B cell (primary cell): Measurements from ENCODE around the gene IFNA10. TPM values are rescaled to one million over a fixed set of nuclear protein-coding genes. Genes with fewer than 3 reads are reported as not detected.
"Not testable (repeated sequence)": the region's sequence is repeated elsewhere in the genome, so short reads cannot be mapped to it uniquely, and the experiment has no call there.

Experiments
- ATAC-seq: fragments of 200-7000 bp; cut with Tn5 transposase; one replicate; pipeline ENCODE4 v1.10.0; 2021; ENCODE audit warnings: low read depth, mild to moderate bottlenecking, moderate number of reproducible peaks, moderate library complexity
- CTCF ChIA-PET: fragments of 350-600 bp; sonication (Branson Sonifier 250); formaldehyde crosslinking; loops from one replicate; lab custom pipeline; 2021; ENCODE audit warnings: antibody characterized with exemption, inconsistent platforms; lab: Charles Lee
- POLR2A ChIA-PET: fragments of 350-600 bp; sonication (Branson Sonifier 250); formaldehyde crosslinking; loops from one replicate; lab custom pipeline; 2021; ENCODE audit warnings: antibody characterized with exemption; lab: Charles Lee
- DNase-seq: peaks from one replicate; pipeline ENCODE4 v3.0.0; 2013
- H2AFZ ChIP-seq: 2 replicates; pipeline ENCODE4 v1.6.1; 2012; ENCODE audit warnings: mild to moderate bottlenecking, low read depth, low read length; ENCODE audit not compliant: insufficient read depth, poor library complexity, severe bottlenecking
- H3K27ac ChIP-seq, 2 donors: 1 replicate in 1 of 2; 2 replicates in 1 of 2; pipeline ENCODE4 v1.5.1; 2012 to 2013; ENCODE audit warnings: low read length in 2 of 2, mild to moderate bottlenecking in 2 of 2, moderate library complexity in 1 of 2
- H3K27me3 ChIP-seq, 4 experiments: fragments of 200-600 bp in 1 of 4; sonication (generic) in 1 of 4; replicated peaks in 1 of 4; 1 replicate in 2 of 4; 2 replicates in 2 of 4; pipeline versions ENCODE4 v1.6.1 to v1.7.0; 2013 to 2016; ENCODE audit warnings: low read length in 3 of 4, mild to moderate bottlenecking in 2 of 4, mixed read lengths in 1 of 4, moderate library complexity in 1 of 4; ENCODE audit not compliant: insufficient read depth in 4 of 4, control insufficient read depth in 3 of 4; ENCODE audit errors: control extremely low read depth in 1 of 4
- H3K36me3 ChIP-seq, 2 experiments: replicated peaks in 1 of 2; 1 replicate in 1 of 2; 2 replicates in 1 of 2; pipeline versions ENCODE4 v1.6.1 to v1.7.1; 2013; ENCODE audit warnings: low read length in 1 of 2; ENCODE audit not compliant: insufficient read depth in 2 of 2, control insufficient read depth in 1 of 2; ENCODE audit errors: control extremely low read depth in 1 of 2, extremely low read depth in 1 of 2
- H3K4me1 ChIP-seq, 2 donors: fragments of 200-600 bp in 1 of 2; sonication (generic) in 1 of 2; 1 replicate in 1 of 2; 2 replicates in 1 of 2; pipeline versions ENCODE4 v1.5.1 to v1.6.1; 2013 to 2017; ENCODE audit warnings: low read length in 2 of 2; ENCODE audit not compliant: control insufficient read depth in 2 of 2, insufficient read depth in 2 of 2
- H3K4me2 ChIP-seq: replicated peaks from 2 replicates; pipeline ENCODE3; 2012; ENCODE audit warnings: mild to moderate bottlenecking, low read depth, low read length; ENCODE audit not compliant: poor library complexity, severe bottlenecking
- H3K4me3 ChIP-seq, 5 experiments: fragments of 200-600 bp in 1 of 5; sonication (generic) in 1 of 5; 1 replicate in 3 of 5; 2 replicates in 2 of 5; pipeline versions ENCODE4 v1.5.1 to v1.7.0; 2011 to 2016; ENCODE audit warnings: low read length in 4 of 5, mild to moderate bottlenecking in 4 of 5, low read depth in 2 of 5, control low read depth in 1 of 5, moderate library complexity in 1 of 5; ENCODE audit not compliant: insufficient read depth in 1 of 5; ENCODE audit errors: control extremely low read depth in 1 of 5, extremely low read depth in 1 of 5
- H3K79me2 ChIP-seq: fragments of 200-600 bp; sonication (generic); one replicate; pipeline ENCODE4 v1.6.0; 2016; ENCODE audit warnings: low read length; ENCODE audit not compliant: control insufficient read depth, insufficient read depth
- H3K9ac ChIP-seq: fragments of 200-600 bp; sonication (generic); 2 replicates; pipeline ENCODE4 v1.6.1; 2017; ENCODE audit warnings: mild to moderate bottlenecking, low read length, moderate library complexity
- H3K9me3 ChIP-seq, 3 donors: one replicate each; pipeline versions ENCODE4 v1.6.1 to v1.7.1; 2013; ENCODE audit warnings: low read length in 2 of 3; ENCODE audit not compliant: control insufficient read depth in 2 of 3, insufficient read depth in 1 of 3; ENCODE audit errors: control extremely low read depth in 1 of 3
- H4K20me1 ChIP-seq: 2 replicates; pipeline ENCODE4 v1.6.0; 2012; ENCODE audit warnings: mild to moderate bottlenecking, low read length; ENCODE audit not compliant: insufficient read depth, control insufficient read depth, poor library complexity, severe bottlenecking
- H3K27ac Mint-ChIP-seq: one replicate; pipeline ENCODE4 v1.8.0; 2021; ENCODE audit warnings: mixed read lengths
- H3K27me3 Mint-ChIP-seq: one replicate; pipeline ENCODE4 v1.8.0; 2021; ENCODE audit warnings: mixed read lengths
- H3K4me1 Mint-ChIP-seq: one replicate; pipeline ENCODE4 v1.8.0; 2021; ENCODE audit warnings: mixed read lengths
- H3K4me3 Mint-ChIP-seq: one replicate; pipeline ENCODE4 v1.8.0; 2021; ENCODE audit warnings: mixed read lengths
- H3K9me3 Mint-ChIP-seq: one replicate; pipeline ENCODE4 v1.8.0; 2022; ENCODE audit warnings: mixed read lengths; ENCODE audit not compliant: insufficient read depth
- EZH2 ChIP-seq: IDR thresholded peaks from 2 replicates; pipeline ENCODE4 v1.6.1; 2012; ENCODE audit warnings: borderline replicate concordance, low read depth, mild to moderate bottlenecking, moderate library complexity, low read length; ENCODE audit not compliant: insufficient read depth, poor library complexity, severe bottlenecking
- WGBS: methylation state at CpG from one replicate; pipeline ENCODE4 v1.1.5; 2013; ENCODE audit warnings: missing lambda C conversion rate; ENCODE audit not compliant: insufficient coverage; 5-methylcytosine and 5-hydroxymethylcytosine counted together
- intact Hi-C: fragments of 100-400 bp; cut with micrococcal nuclease; formaldehyde crosslinking; loops from one replicate; pipeline ENCODE4 v1.10.0; 2022
- polyA minus RNA-seq: library from RNA; depleted of rRNA, polyadenylated mRNA; stranded (reverse); fragments of >200 nt; gene quantifications from 2 replicates; pipeline ENCODE4 v1.2.3, GENCODE V29; 2012
- polyA plus RNA-seq: library from polyadenylated mRNA; depleted of rRNA; stranded (reverse); fragments of >200 nt; gene quantifications from 2 replicates; pipeline ENCODE4 v1.2.3, GENCODE V29; 2012
- total RNA-seq, 2 donors: library from RNA; stranded (reverse); fragments of 120-200 nt in 1 of 2; gene quantifications; 1 replicate in 1 of 2; 2 replicates in 1 of 2; pipeline versions ENCODE4 v1.2.3 to v1.2.4, GENCODE V29; 2013 to 2022
- TF ChIP-seq, protein P1 (sequence below): fragments of 200-600 bp; IDR thresholded peaks from one replicate; pipeline ENCODE4 v1.8.0; 2022; ENCODE audit warnings: antibody characterized with exemption, mild to moderate bottlenecking

IFNA10 gene
- total RNA-seq (not detected in 2 replicates), polyA plus RNA-seq (not detected in 2 replicates), polyA minus RNA-seq (not detected in 2 replicates)
- total RNA-seq (2013) = not detected

GRCh38 chr9:21207043-21207442 is at the start of gene IFNA10:
TSS of gene IFNA10 (minus strand) at chr9:21207143. CDS start at chr9:21207097, 46 bp downstream.
- ATAC-seq, H3K27ac ChIP-seq, H3K4me1 ChIP-seq, H3K4me3 Mint-ChIP-seq, POLR2A ChIA-PET, H3K4me3 ChIP-seq, H3K9ac ChIP-seq, H3K4me2 ChIP-seq, H3K9me3 ChIP-seq, H3K27me3 ChIP-seq, H4K20me1 ChIP-seq, intact Hi-C loops, H3K27ac Mint-ChIP-seq, CTCF ChIA-PET, H3K79me2 ChIP-seq, H3K9me3 Mint-ChIP-seq, H3K4me1 Mint-ChIP-seq, DNase-seq, H3K36me3 ChIP-seq, H2AFZ ChIP-seq: not testable (repeated sequence)
- peaks cover 17% of the 10 kb centered on the region for H3K27me3 Mint-ChIP-seq
- WGBS = no CpG with 5 or more reads among the region's 3 CpGs

DNA sequence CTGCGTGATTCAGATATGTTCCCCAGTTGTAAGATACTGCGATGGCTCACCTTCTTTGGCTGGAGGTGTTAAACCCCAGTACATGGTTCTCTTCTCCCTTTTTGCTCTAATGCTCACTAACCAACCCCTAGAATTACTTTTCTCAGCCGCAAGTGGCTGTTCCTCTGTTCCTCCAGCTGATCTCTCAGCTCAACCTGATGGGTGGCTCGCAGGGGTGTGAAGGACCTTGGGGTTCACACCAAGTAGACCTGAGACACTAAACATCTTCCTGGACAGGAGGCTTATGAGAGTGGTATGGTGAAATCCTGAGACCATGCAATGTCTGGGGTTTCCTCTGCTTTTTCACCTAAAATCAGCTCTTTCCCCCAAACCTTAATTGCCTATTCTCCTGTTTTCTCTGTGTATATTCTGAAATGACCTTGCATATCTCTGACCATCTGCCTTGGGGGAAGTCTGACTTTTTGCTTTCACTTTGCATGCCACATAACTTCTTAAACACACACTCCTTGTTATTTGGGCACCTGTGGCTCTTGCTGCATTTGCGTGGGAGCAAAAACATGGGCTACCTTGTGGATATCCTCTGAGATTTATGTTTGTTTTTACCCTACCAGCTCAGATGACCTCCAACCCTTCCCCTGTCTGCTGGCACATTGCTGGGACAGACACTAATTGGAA is 48.7 kb upstream of the IFNA10 start:
- TF ChIP-seq, protein P1, sequence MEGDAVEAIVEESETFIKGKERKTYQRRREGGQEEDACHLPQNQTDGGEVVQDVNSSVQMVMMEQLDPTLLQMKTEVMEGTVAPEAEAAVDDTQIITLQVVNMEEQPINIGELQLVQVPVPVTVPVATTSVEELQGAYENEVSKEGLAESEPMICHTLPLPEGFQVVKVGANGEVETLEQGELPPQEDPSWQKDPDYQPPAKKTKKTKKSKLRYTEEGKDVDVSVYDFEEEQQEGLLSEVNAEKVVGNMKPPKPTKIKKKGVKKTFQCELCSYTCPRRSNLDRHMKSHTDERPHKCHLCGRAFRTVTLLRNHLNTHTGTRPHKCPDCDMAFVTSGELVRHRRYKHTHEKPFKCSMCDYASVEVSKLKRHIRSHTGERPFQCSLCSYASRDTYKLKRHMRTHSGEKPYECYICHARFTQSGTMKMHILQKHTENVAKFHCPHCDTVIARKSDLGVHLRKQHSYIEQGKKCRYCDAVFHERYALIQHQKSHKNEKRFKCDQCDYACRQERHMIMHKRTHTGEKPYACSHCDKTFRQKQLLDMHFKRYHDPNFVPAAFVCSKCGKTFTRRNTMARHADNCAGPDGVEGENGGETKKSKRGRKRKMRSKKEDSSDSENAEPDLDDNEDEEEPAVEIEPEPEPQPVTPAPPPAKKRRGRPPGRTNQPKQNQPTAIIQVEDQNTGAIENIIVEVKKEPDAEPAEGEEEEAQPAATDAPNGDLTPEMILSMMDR = no peak
- TF ChIP-seq EZH2 = no peak
- Histone ChIP-seq H3K4me3 (no peak overlapping the region), H2AFZ (no peak overlapping the region), H3K9ac (no peak overlapping the region), H4K20me1 (no peaks in the 10 kb centered on the region), H3K27ac (no peak overlapping the region), H3K9me3 (no peaks in the 10 kb centered on the region), H3K36me3 (no peaks in the 10 kb centered on the region), H3K27me3 (no peaks in the 10 kb centered on the region), H3K4me2 (no peak overlapping the region), H3K79me2 (no peaks in the 10 kb centered on the region), H3K4me1 (peaks cover 2 to 3% of the 10 kb centered on the region in 2 donors)
- ATAC-seq (no peak), DNase-seq (no peak)
- Mint-ChIP-seq H3K4me1 (peaks cover 5% of the 10 kb centered on the region), H3K27ac (no peak overlapping the region), H3K9me3 (no peaks in the 10 kb centered on the region), H3K4me3 (no peak overlapping the region), H3K27me3 (peaks cover 36% of the 10 kb centered on the region)
- intact Hi-C loops = no loop called here
- WGBS = 95% methylated on average over 3 of the region's 5 CpGs
- POLR2A ChIA-PET = no interaction called here
- CTCF ChIA-PET = interaction anchor here (0.6 kb wide), 1 partner anchor 508 kb away, joined by 3 read pairs; no protein-coding TSS in a partner anchor
